Measurements from ENCODE around the gene KCNJ6.

The KCNJ6 gene

GRCh38 chr21:37904856-37905255, 11.4 kb downstream of the KCNJ6 start:
- DNase-seq (ENCODE audit: low read depth) = no peak

GRCh38 chr21:37903396-37903795, 12.9 kb downstream of the KCNJ6 start:
- DNase-seq (ENCODE audit: low read depth) = no peak

GRCh38 chr21:37899146-37899545, 17.1 kb downstream of the KCNJ6 start:
- DNase-seq (ENCODE audit: low read depth) = no peak

- no peak for DNase-seq (ENCODE audit: low read depth)
These were observed 19.5 kb downstream of the KCNJ6 start for GRCh38 chr21:37896788-37897187.

- DNase-seq (ENCODE audit: low read depth) = no peak
These were observed 24.3 kb downstream of the KCNJ6 start for GRCh38 chr21:37891972-37892371.

GRCh38 chr21:37888659-37889058, 27.6 kb downstream of the KCNJ6 start:
- no peak for DNase-seq (ENCODE audit: low read depth)

GRCh38 chr21:37886726-37887299, 29.4 kb downstream of the KCNJ6 start:
- no peak for DNase-seq (ENCODE audit: low read depth)

GRCh38 chr21:37886120-37886519, 30.1 kb downstream of the KCNJ6 start:
- no peak for DNase-seq (ENCODE audit: low read depth)

GRCh38 chr21:37878946-37879660, 37.2 kb downstream of the KCNJ6 start:
- DNase-seq (ENCODE audit: low read depth) = no peak

GRCh38 chr21:37877888-37878684, 38.2 kb downstream of the KCNJ6 start:
- no peak for DNase-seq (ENCODE audit: low read depth)

GRCh38 chr21:37877171-37877570, 39.1 kb downstream of the KCNJ6 start:
- no peak for DNase-seq (ENCODE audit: low read depth)

- no peak for DNase-seq (ENCODE audit: low read depth)
These were observed 39.7 kb downstream of the KCNJ6 start for GRCh38 chr21:37876561-37876960.

GRCh38 chr21:37874904-37875780, 41.1 kb downstream of the KCNJ6 start:
- no peak for DNase-seq (ENCODE audit: low read depth)

GRCh38 chr21:37874481-37874880, 41.8 kb downstream of the KCNJ6 start:
- DNase-seq (ENCODE audit: low read depth) = no peak

- DNase-seq (ENCODE audit: low read depth) = no peak
These were observed 42.6 kb downstream of the KCNJ6 start for GRCh38 chr21:37873655-37874054.

GRCh38 chr21:37871121-37871862, 45.0 kb downstream of the KCNJ6 start:
- no peak for DNase-seq (ENCODE audit: low read depth)

GRCh38 chr21:37870221-37870620, 46.0 kb downstream of the KCNJ6 start:
- no peak for DNase-seq (ENCODE audit: low read depth)

- DNase-seq (ENCODE audit: low read depth) = no peak
These were observed 46.6 kb downstream of the KCNJ6 start for GRCh38 chr21:37869661-37870060.

GRCh38 chr21:37868446-37869295, 47.6 kb downstream of the KCNJ6 start:
- DNase-seq (ENCODE audit: low read depth) = no peak

- DNase-seq (ENCODE audit: low read depth) = no peak
These were observed 50.2 kb downstream of the KCNJ6 start for GRCh38 chr21:37866027-37866426.

GRCh38 chr21:37865156-37865555, 51.1 kb downstream of the KCNJ6 start:
- DNase-seq (ENCODE audit: low read depth) = no peak
